PC-9 (cell line): ENCODE measurements around the gene KPNA4.

Experiments
- EZH2 ChIP-seq: fragments of 200-600 bp; sonication (generic); IDR thresholded peaks from 2 replicates; pipeline ENCODE4 v1.8.0; 2017; ENCODE audit warnings: antibody characterized with exemption, low read depth
- TF ChIP-seq, protein P1 (sequence below): fragments of 200-600 bp; sonication (generic); conservative IDR thresholded peaks from 2 replicates; pipeline ENCODE4 v1.6.1; 2017; ENCODE audit warnings: mixed run types, antibody characterized with exemption, mild to moderate bottlenecking, moderate library complexity

DNA sequence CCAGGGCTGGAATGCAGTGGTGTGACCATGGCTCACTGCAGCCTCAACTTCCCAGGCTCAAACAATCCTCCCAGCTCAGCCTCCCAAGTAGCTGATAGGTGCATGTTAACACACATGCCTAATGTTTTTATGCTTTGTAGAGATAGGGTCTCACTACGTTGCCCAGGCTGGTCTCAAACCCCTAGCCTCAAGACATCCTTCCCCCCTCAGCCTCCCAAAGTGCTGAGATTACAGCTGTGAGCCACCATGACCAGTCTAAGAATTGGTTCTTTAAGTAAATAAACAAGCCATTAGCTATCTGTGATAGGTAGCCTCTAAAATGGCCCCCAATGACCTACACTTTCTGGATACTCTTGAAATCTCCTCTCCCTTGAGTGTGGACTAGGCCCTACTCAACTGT lies 119.5 kb downstream of the KPNA4 start:
- TF ChIP-seq, protein P1, sequence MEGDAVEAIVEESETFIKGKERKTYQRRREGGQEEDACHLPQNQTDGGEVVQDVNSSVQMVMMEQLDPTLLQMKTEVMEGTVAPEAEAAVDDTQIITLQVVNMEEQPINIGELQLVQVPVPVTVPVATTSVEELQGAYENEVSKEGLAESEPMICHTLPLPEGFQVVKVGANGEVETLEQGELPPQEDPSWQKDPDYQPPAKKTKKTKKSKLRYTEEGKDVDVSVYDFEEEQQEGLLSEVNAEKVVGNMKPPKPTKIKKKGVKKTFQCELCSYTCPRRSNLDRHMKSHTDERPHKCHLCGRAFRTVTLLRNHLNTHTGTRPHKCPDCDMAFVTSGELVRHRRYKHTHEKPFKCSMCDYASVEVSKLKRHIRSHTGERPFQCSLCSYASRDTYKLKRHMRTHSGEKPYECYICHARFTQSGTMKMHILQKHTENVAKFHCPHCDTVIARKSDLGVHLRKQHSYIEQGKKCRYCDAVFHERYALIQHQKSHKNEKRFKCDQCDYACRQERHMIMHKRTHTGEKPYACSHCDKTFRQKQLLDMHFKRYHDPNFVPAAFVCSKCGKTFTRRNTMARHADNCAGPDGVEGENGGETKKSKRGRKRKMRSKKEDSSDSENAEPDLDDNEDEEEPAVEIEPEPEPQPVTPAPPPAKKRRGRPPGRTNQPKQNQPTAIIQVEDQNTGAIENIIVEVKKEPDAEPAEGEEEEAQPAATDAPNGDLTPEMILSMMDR = no peak
- TF ChIP-seq EZH2 = no peak
